CD4-positive, alpha-beta memory T cell (primary cell): ENCODE results near the gene MYBPH. TPM values are rescaled to one million over a fixed set of nuclear protein-coding genes. Genes with fewer than 3 reads are reported as not detected.
A peak's percentile ranks its signal among the peaks of the same experiment; 100 is the strongest.

Experiments used
- CTCF ChIA-PET: fragments of 350-600 bp; sonication (Branson Sonifier 250); formaldehyde crosslinking; loops from one replicate; lab custom pipeline; 2021; ENCODE audit warnings: inconsistent platforms; ENCODE audit not compliant: partially characterized antibody; lab: Charles Lee
- POLR2A ChIA-PET: fragments of 350-600 bp; sonication (Branson Sonifier 250); formaldehyde crosslinking; loops from one replicate; lab custom pipeline; 2021; ENCODE audit not compliant: partially characterized antibody; lab: Charles Lee
- DNase-seq, 5 donors: peaks; one replicate each; pipeline versions ENCODE4 v3.0.0 to v3.0.0-alpha.2; 2020 to 2022; ENCODE audit warnings: mixed read lengths in 1 of 5
- H3K27ac ChIP-seq: one replicate; pipeline ENCODE4 v1.7.0; 2013; ENCODE audit warnings: low read depth, low read length
- H3K27me3 ChIP-seq: 2 replicates; pipeline ENCODE4 v1.7.0; 2013; ENCODE audit warnings: mild to moderate bottlenecking, low read length, moderate library complexity; ENCODE audit not compliant: insufficient read depth
- H3K36me3 ChIP-seq: 2 replicates; pipeline ENCODE4 v1.7.0; 2013; ENCODE audit warnings: mild to moderate bottlenecking, low read length, moderate library complexity; ENCODE audit not compliant: insufficient read depth
- H3K4me1 ChIP-seq: 2 replicates; pipeline ENCODE4 v1.7.0; 2013; ENCODE audit warnings: mild to moderate bottlenecking, low read length, moderate library complexity; ENCODE audit not compliant: insufficient read depth
- H3K4me3 ChIP-seq, 2 donors: one replicate each; pipeline ENCODE4 v1.7.0; 2013; ENCODE audit warnings: low read length in 2 of 2, mild to moderate bottlenecking in 1 of 2
- H3K9me3 ChIP-seq, 2 donors: one replicate each; pipeline ENCODE4 v1.7.0; 2013; ENCODE audit warnings: low read length in 2 of 2, control low read depth in 1 of 2; ENCODE audit not compliant: control insufficient read depth in 1 of 2
- H3K27ac Mint-ChIP-seq, 7 donors: one replicate each; pipeline ENCODE4 v1.8.0; 2020 to 2021; ENCODE audit warnings: mixed read lengths in 7 of 7, mild to moderate bottlenecking in 6 of 7, inconsistent platforms in 3 of 7, moderate library complexity in 3 of 7
- H3K27me3 Mint-ChIP-seq, 2 donors: one replicate each; pipeline ENCODE4 v1.8.0; 2020 to 2021; ENCODE audit warnings: mixed read lengths in 2 of 2
- H3K36me3 Mint-ChIP-seq, 2 donors: one replicate each; pipeline ENCODE4 v1.8.0; 2020 to 2021; ENCODE audit warnings: mixed read lengths in 2 of 2, inconsistent platforms in 1 of 2, mild to moderate bottlenecking in 1 of 2
- H3K4me1 Mint-ChIP-seq, 4 donors: one replicate each; pipeline ENCODE4 v1.8.0; 2020 to 2021; ENCODE audit warnings: mixed read lengths in 4 of 4, mild to moderate bottlenecking in 1 of 4
- H3K4me3 Mint-ChIP-seq, 8 donors: one replicate each; pipeline ENCODE4 v1.8.0; 2020 to 2021; ENCODE audit warnings: mixed read lengths in 8 of 8, mild to moderate bottlenecking in 7 of 8, moderate library complexity in 6 of 8, inconsistent platforms in 3 of 8
- H3K9me3 Mint-ChIP-seq, 8 donors: one replicate each; pipeline ENCODE4 v1.8.0; 2020 to 2021; ENCODE audit warnings: mixed read lengths in 8 of 8, mild to moderate bottlenecking in 5 of 8, inconsistent platforms in 3 of 8, moderate library complexity in 1 of 8
- intact Hi-C: fragments of 100-400 bp; cut with micrococcal nuclease; formaldehyde crosslinking; loops from one replicate; pipeline ENCODE4 v1.15.1; 2023
- polyA plus RNA-seq, 2 donors: library from polyadenylated mRNA; unstranded; fragments of 300-500 nt; fragmentation: Illumina TruSeq; gene quantifications; one replicate each; pipeline ENCODE4 v1.2.3, GENCODE V29; 2021
- total RNA-seq, 2 experiments: library from RNA; stranded (reverse); gene quantifications; one replicate each; pipeline ENCODE4 v1.2.3, GENCODE V29; 2021

The MYBPH gene
- total and polyA plus RNA-seq, 4 experiments from 2014 or later: not detected

DNA sequence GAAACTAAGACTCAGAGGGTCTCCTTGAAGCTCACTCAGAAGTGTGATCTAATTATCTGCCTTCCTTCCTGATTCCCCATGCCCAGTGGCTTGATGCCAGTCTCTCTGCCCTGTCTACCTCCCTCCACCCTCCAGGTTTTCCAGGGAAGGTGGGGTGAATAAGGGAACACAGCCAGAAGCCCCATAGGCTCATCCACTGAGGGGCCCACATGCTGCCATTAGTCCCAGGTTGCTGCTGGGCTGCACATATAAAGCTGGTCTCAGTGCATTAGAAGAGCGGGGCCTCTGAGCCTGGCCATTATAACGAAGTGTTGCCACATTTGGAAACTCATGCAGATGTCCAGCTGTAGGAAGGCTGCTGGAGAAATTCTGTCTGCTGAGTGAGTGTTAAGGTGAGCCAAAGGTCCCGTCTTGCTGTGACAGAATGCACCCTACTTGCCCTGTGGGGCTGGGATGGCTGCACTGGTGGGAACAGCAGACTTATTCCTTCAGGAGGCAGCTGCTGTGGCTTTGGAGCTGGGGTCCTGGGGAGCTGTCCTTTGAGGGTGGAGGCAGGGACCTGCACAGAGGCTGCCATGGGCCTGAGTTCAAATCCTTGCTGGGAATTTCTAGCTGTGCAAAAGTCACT is 45.2 kb downstream of the MYBPH start:
- Mint-ChIP-seq H3K36me3 (no peaks in the 10 kb centered on the region), H3K27me3 (peaks cover 22 to 28% of the 10 kb centered on the region in 2 donors), H3K4me3 (no peak overlapping the region), H3K27ac (no peak overlapping the region), H3K4me1 (peaks cover 7 to 13% (median 9%) of the 10 kb centered on the region in 4 donors), H3K9me3 (peaks cover 0 to 5% (median 0%) of the 10 kb centered on the region in 8 donors)
- H3K4me1 ChIP-seq: no peaks in the 10 kb centered on the region
- intact Hi-C loops: no loop called here
- no peaks in the 10 kb centered on the region for H3K9me3 ChIP-seq
- no peak overlapping the region for H3K27ac ChIP-seq
- no peaks in the 10 kb centered on the region for H3K36me3 ChIP-seq
- ChIA-PET CTCF (interaction anchor here (1.3 kb wide), 1 partner anchor 22 kb away, joined by 3 read pairs; no protein-coding TSS in a partner anchor), POLR2A (no interaction called here)
- no peak overlapping the region for H3K4me3 ChIP-seq
- DNase-seq: no peak
- H3K27me3 ChIP-seq: peaks cover 17% of the 10 kb centered on the region

DNA sequence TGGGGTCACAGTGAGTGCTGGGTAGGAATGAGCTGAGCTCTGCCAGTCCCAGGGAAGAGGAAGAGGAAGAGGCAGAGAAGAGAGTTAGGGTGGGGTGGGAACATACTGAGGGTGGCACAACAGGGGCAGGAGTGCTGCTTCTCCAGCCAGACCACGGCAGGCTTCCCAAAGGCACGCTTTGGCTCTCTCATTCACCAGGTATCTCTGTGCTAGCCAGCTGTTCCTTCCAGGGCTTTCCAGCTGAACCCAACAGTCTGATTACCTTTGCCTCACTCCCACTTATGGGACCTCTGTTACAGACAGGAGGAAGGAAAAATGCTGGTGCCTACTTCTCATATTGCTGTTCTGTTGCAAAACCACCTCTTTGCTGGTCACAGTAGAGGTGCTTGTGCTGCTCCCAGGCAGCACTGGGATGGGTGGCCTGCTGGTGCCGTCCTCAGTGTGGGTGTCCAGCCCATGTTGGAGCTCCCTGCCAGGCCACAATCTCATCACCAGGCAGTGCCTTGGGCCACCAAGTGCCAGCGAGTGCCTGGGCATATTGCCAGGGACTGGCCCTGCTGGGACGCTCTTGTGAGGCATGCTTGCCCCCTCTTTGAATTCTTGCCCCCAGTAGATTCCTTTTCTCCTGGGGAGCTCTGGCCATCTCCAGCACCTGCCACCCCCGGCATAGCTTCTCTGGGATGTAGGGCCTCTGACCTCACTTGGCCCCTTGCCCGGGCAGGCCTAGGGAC is 46.0 kb downstream of the MYBPH start:
- Histone ChIP-seq H3K9me3 (no peaks in the 10 kb centered on the region), H3K4me3 (no peak overlapping the region), H3K36me3 (no peaks in the 10 kb centered on the region), H3K4me1 (no peaks in the 10 kb centered on the region), H3K27ac (no peak overlapping the region), H3K27me3 (peaks cover 19% of the 10 kb centered on the region)
- Mint-ChIP-seq H3K4me1 (peaks cover 7 to 13% (median 9%) of the 10 kb centered on the region in 4 donors), H3K9me3 (peaks cover 0 to 5% (median 0%) of the 10 kb centered on the region in 8 donors), H3K27ac (no peak overlapping the region), H3K4me3 (no peak overlapping the region), H3K27me3 (peaks cover 23 to 35% of the 10 kb centered on the region in 2 donors), H3K36me3 (no peaks in the 10 kb centered on the region)
- POLR2A ChIA-PET: no interaction called here
- CTCF ChIA-PET: interaction anchor here (1.3 kb wide), 1 partner anchor 23 kb away, joined by 3 read pairs; no protein-coding TSS in a partner anchor
- intact Hi-C loops: no loop called here
- DNase-seq: no peak

DNA sequence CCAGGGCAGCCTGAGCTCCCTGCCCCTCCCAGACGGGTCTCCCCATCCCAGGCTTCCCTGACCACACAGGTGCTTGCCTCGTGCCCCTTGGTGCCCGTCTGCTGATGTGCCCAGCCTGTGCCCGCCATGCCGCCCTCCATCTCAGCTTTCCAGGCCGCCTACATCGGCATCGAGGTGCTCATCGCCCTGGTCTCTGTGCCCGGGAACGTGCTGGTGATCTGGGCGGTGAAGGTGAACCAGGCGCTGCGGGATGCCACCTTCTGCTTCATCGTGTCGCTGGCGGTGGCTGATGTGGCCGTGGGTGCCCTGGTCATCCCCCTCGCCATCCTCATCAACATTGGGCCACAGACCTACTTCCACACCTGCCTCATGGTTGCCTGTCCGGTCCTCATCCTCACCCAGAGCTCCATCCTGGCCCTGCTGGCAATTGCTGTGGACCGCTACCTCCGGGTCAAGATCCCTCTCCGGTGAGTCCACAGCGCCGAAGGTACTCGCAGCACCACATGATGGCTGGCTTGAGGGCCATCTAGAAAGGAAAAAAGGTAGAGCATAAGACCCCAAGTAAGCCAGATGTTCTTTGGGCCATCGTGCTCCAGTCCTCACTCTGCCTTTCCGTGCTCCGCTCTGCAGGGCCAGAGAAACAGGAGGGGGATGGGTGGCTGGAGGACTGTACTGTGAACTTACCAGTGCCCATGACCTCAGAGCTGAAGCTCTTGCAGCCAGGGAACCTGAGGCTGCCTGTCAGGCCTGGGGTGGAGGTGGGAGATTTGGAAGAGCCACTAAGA is 46.7 kb downstream of the MYBPH start:
- peaks cover 25 to 40% of the 10 kb centered on the region in 2 donors for H3K27me3 Mint-ChIP-seq

DNA sequence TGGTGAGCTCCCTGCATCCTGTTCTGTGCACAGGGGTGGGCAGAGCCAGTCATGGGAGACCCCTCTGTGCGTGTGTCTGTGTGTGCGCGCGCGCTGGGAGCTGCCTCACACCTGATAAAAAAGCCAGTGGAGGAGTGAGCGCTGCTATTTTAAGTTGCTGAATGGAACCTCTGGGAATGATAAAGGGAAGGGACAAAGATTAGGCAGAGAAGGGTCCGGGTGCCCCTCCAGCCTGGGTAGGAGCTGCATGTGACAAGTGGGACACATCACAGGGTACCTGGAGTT is 47.3 kb downstream of the MYBPH start:
- no peaks in the 10 kb centered on the region for H3K9me3 ChIP-seq
- CTCF ChIA-PET: no interaction called here
- no peak for DNase-seq
- Mint-ChIP-seq H3K4me3 (peak overlapping the region in 2 of 8 donors; percentile 34 to 36), H3K27ac (no peak overlapping the region), H3K4me1 (peaks cover 7 to 13% (median 9%) of the 10 kb centered on the region in 4 donors), H3K9me3 (peaks cover 0 to 5% (median 0%) of the 10 kb centered on the region in 8 donors), H3K27me3 (peaks cover 31 to 45% of the 10 kb centered on the region in 2 donors), H3K36me3 (no peaks in the 10 kb centered on the region)
- POLR2A ChIA-PET: no interaction called here
- peaks cover 19% of the 10 kb centered on the region for H3K27me3 ChIP-seq
- H3K27ac ChIP-seq: no peak overlapping the region
- intact Hi-C loops: no loop called here
- no peaks in the 10 kb centered on the region for H3K36me3 ChIP-seq
- H3K4me3 ChIP-seq: no peak overlapping the region
- no peaks in the 10 kb centered on the region for H3K4me1 ChIP-seq

More for the DNA sequence above, 46.7 kb downstream of the MYBPH start:
- Mint-ChIP-seq H3K4me1 (peaks cover 7 to 13% (median 9%) of the 10 kb centered on the region in 4 donors), H3K4me3 (peak overlapping the region in 1 of 8 donors; percentile 34), H3K27ac (no peak overlapping the region), H3K36me3 (no peaks in the 10 kb centered on the region), H3K9me3 (peaks cover 0 to 5% (median 0%) of the 10 kb centered on the region in 8 donors)
- Histone ChIP-seq H3K9me3 (no peaks in the 10 kb centered on the region), H3K27me3 (peaks cover 19% of the 10 kb centered on the region), H3K4me1 (no peaks in the 10 kb centered on the region), H3K36me3 (no peaks in the 10 kb centered on the region), H3K4me3 (no peak overlapping the region), H3K27ac (no peak overlapping the region)
- intact Hi-C loops: no loop called here
- ChIA-PET POLR2A (no interaction called here), CTCF (no interaction called here)
- no peak for DNase-seq

DNA sequence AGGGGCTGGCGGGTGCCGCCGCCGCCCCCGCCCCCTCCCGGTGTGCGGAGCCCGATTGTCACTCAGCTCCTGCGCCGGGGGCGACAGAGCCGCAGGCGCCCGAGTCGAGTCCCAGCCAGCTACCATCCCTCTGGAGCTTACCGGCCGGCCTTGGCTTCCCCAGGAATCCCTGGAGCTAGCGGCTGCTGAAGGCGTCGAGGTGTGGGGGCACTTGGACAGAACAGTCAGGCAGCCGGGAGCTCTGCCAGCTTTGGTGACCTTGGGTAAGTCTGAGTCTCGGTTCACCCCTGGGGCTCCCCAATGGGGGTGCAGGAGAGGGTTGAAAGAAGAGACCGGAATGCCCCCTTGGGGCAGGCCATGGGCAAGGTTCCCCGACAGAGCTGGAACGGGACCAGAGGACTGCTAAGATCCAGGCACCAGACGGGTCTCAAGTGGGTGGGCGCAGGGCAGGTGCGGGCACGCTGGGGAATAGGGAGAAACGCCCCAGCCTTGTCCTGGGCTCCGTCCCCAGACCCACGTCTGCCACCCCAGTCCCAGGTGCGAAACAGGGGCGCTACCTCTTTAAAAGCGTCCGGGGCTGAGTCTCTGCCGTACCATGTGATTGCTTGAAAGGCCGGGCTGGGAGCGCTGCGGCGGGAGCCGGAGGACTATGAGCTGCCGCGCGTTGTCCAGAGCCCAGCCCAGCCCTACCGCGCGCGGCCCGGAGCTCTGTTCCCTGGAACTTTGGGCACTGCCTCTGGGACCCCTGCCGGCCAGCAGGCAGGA is 47.8 kb downstream of the MYBPH start, which contains the start of gene ADORA1:
ADORA1 (plus strand) TSS at position 61 of the 765 bp plus-strand sequence. CDS start 1,116 bp downstream, outside the sequence.
- no peak within 1 kb of the TSS for H3K4me3 ChIP-seq
- no peak within 1 kb of the TSS for H3K27ac ChIP-seq
- no peak for DNase-seq
- no peaks in the 10 kb centered on the region for H3K4me1 ChIP-seq
- H3K36me3 ChIP-seq: no peaks in the 10 kb centered on the region
- H3K4me3 Mint-ChIP-seq: peak within 1 kb of the TSS; percentile 7 to 65 (median 52)
- ChIA-PET CTCF (no interaction called here), POLR2A (no interaction called here)
- peaks cover 0 to 5% (median 0%) of the 10 kb centered on the region in 8 donors for H3K9me3 Mint-ChIP-seq
- H3K36me3 Mint-ChIP-seq: no peaks in the 10 kb centered on the region
- H3K9me3 ChIP-seq: no peaks in the 10 kb centered on the region
- intact Hi-C loops: no loop called here
- H3K27ac Mint-ChIP-seq: no peak within 1 kb of the TSS
- H3K27me3 Mint-ChIP-seq: peaks cover 31 to 45% of the 10 kb centered on the region in 2 donors
- H3K4me1 Mint-ChIP-seq: peaks cover 7 to 13% (median 9%) of the 10 kb centered on the region in 4 donors
- H3K27me3 ChIP-seq: peaks cover 19% of the 10 kb centered on the region

DNA sequence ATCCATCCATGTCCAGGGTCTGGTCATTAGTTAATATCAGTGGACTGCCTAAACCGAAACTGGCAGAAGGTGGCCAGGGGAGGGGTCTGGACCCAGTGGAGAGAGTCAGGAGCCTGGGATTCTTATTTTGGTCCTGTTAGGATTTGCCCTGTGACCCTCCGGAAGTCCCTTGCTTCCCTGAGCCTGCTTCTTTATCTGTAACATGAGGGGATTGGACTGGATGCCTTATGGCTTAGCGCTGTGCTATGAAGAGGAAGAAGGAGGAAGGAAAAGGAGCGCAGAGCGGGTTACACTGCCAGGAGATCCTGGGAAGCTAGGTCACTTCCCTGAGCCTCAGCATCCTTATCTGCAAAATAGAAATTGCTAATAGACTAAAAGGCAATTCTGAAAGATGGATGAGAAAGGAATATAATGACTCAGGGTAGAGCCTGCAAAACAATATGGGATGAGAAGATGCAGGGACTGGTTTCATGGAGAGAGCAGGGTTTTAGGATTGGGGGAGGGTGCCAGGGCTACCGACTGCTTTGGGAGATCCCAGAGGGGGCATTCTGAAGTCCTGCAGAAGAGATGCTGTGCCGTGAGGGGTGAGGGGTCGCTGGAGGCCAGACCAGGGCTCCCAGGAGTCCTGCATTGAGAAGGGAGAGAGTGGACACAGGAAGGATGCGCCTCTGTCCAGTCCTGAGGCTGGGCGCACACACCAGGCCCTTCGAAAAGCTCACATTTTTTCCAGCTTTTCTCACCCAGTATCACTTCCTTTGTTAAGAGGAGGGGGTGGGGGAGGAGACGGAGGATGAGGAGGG is 48.6 kb downstream of the MYBPH start:
- Histone ChIP-seq H3K27me3 (peaks cover 19% of the 10 kb centered on the region), H3K4me3 (no peak overlapping the region), H3K9me3 (no peaks in the 10 kb centered on the region), H3K4me1 (no peaks in the 10 kb centered on the region), H3K36me3 (no peaks in the 10 kb centered on the region), H3K27ac (no peak overlapping the region)
- POLR2A ChIA-PET: no interaction called here
- Mint-ChIP-seq H3K36me3 (no peaks in the 10 kb centered on the region), H3K27ac (no peak overlapping the region), H3K27me3 (peaks cover 35 to 48% of the 10 kb centered on the region in 2 donors), H3K4me3 (peak overlapping the region in 7 of 8 donors; percentile 7 to 65 (median 49)), H3K9me3 (peaks cover 0 to 5% (median 0%) of the 10 kb centered on the region in 8 donors), H3K4me1 (peaks cover 7 to 13% (median 9%) of the 10 kb centered on the region in 4 donors)
- CTCF ChIA-PET: no interaction called here
- intact Hi-C loops: no loop called here
- no peak for DNase-seq
